HG03045 (cell line): ENCODE data around the gene ACBD4.

Source experiments
- ATAC-seq: cut with Tn5 transposase; IDR thresholded peaks from one replicate; pipeline ENCODE4 v1.9.1; 2021; ENCODE audit warnings: mild to moderate bottlenecking, moderate library complexity; ENCODE audit not compliant: unreplicated experiment

ACBD4 gene

DNA sequence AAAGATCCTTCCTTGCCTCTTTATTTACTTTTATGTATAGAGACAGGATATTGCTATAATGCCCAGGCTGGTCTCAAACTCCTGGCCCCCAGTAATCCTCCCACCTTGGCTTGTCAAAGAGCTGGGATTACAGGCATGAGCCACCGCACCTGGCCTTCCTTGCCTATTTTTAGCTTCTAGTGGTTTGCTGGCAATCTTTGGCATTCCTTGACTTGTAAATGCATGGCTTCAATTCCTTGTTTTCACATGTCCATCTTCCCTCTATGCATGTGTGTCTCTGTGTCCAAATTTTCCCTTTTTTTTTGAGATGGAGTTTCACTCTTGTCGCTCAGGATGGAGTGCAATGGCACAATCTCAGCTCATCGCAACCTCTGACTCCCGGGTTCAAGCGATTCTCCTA, 48.7 kb downstream of the ACBD4 start:
- no peak for ATAC-seq

DNA sequence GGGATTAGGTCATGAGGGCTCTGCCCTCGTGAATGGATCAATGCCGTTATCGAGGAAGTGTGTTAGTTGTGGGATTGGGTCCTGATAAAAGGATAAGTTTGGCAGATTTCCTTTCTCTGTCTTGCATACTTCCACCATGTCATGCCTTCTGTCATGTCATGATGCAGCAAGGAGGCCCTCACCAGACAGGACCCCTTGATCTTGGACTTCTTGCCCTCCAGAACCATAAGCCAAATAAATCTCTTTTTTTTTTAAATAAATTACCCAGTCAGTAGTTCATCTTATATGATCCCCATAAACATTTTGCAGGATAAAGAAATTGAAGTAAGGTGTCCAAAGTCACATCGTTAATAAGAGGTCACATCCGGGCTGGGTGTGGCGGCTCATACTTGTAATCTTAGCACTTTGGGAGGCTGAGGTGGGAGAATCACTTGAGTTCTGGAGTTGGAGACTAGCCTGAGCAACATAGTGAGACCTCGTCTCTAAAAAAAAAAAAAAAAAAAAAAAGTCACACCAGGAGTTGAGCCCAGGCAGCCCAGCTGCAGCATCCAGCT, 51.4 kb downstream of the ACBD4 start:
- ATAC-seq = no peak

GRCh38 chr17:45189009-45189408, 53.5 kb downstream of the ACBD4 start:
- ATAC-seq = no peak

DNA sequence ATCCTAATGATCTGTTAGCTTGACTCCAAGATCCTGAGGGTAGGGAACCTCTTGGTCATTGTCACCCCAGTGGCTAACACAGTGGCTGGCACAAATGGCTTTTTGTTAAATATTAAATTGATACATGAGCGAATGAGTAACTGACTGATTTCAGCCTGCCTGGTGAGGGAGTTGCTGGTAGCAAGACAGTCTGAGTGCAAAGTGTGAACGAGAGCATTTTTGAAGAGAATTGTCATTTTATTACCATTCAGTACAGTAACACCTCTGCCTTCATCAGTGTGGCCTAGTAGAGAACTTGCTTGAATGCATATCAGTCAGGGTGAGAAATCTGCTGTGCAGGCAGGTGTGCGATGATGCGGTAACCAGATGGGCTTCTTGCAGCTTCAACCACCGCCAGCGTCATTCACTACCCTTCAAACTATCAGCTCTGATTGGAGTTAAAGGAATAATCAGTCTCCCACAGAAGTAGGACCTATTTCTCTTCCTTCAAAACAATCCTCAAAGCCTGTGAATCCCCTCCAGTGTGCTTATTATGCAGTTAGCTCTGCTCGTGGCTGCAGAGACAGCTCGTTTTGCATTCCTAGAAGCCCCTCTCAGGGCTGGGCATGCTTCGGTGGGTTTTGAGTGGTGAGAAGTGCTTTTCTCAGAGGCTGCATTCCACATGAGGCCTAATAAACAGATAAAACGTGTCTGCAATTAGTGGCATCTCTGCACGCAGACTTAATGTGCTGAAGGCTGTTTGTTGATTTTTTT, 55.2 kb downstream of the ACBD4 start:
- ATAC-seq = no peak
